A549 (cell line): ENCODE data around the gene LGALS14.

Experiments
- CBX8 ChIP-seq: fragments of 200-600 bp; sonication (generic); IDR thresholded peaks from 2 replicates; pipeline ENCODE4 v1.6.1; 2016
- CEBPB ChIP-seq, 2 experiments: fragments of >200 bp in 1 of 2; sonication (Bioruptor Twin) in 1 of 2; formaldehyde crosslinking in 1 of 2; IDR thresholded peaks; 2 replicates each; pipeline ENCODE4 v1.6.1; 2012 to 2016
- CTCF ChIP-seq: fragments of >200 bp; sonication (Bioruptor Twin); formaldehyde crosslinking; IDR thresholded peaks from 3 replicates; pipeline ENCODE4 v1.5.1; 2016
- EP300 ChIP-seq, 2 experiments: fragments of >200 bp; sonication (Bioruptor Twin); formaldehyde crosslinking; IDR thresholded peaks; 2 replicates in 1 of 2; 3 replicates in 1 of 2; pipeline ENCODE4 v1.6.1; 2016 to 2017
- ESRRA ChIP-seq: fragments of 150-350 bp; IDR thresholded peaks from 2 replicates; pipeline ENCODE4 v1.6.1; 2014; ENCODE audit warnings: mild to moderate bottlenecking, low read length, borderline replicate concordance
- HDAC2 ChIP-seq: fragments of 200-600 bp; sonication (generic); IDR thresholded peaks from 2 replicates; pipeline ENCODE4 v1.6.1; 2016
- MAX ChIP-seq: IDR thresholded peaks from 2 replicates; pipeline ENCODE4 v1.6.1; 2012
- PBX3 ChIP-seq: IDR thresholded peaks from 2 replicates; pipeline ENCODE4 v1.6.1; 2012
- POLR2A ChIP-seq: IDR thresholded peaks from 2 replicates; pipeline ENCODE4 v1.6.1; 2012; ENCODE audit warnings: mild to moderate bottlenecking, low read length
- REST ChIP-seq: fragments of 200-600 bp; sonication (generic); IDR thresholded peaks from 2 replicates; pipeline ENCODE4 v1.6.1; 2016; ENCODE audit warnings: antibody characterized with exemption, mild to moderate bottlenecking, moderate library complexity
- ZFP36 ChIP-seq: fragments of 450-650 bp; IDR thresholded peaks from 2 replicates; pipeline ENCODE4 v1.6.1; 2014; ENCODE audit warnings: borderline replicate concordance; ENCODE audit not compliant: partially characterized antibody

- no peak for TF ChIP-seq CTCF
- no peak for TF ChIP-seq HDAC2
- TF ChIP-seq ZFP36: no peak
- TF ChIP-seq REST: no peak
- no peak for TF ChIP-seq CEBPB (IDR thresholded peaks at IDR 0.05)
- TF ChIP-seq EP300 (IDR thresholded peaks at IDR 0.05): no peak
- no peak for TF ChIP-seq POLR2A
- no peak for TF ChIP-seq CBX8
- TF ChIP-seq PBX3: no peak
- no peak for TF ChIP-seq MAX
- TF ChIP-seq ESRRA: no peak
Measured at GRCh38 chr19:39740395-39740794, 36.1 kb downstream of the LGALS14 start.
